HEK293T (cell line): ENCODE measurements around the gene FBXL4.

Source experiments
- BHLHE40 ChIP-seq: fragments of 450-650 bp; IDR thresholded peaks from 2 replicates; pipeline ENCODE4 v1.6.1; 2016; ENCODE audit warnings: mild to moderate bottlenecking, moderate library complexity, borderline replicate concordance
- SP1 ChIP-seq: fragments of 450-650 bp; IDR thresholded peaks from 2 replicates; pipeline ENCODE4 v1.6.1; 2017
- SUZ12 ChIP-seq: fragments of 450-650 bp; IDR thresholded peaks from 2 replicates; pipeline ENCODE4 v1.6.1; 2016; ENCODE audit warnings: mild to moderate bottlenecking
- ZNF384 ChIP-seq: fragments of 450-650 bp; IDR thresholded peaks from 2 replicates; pipeline ENCODE4 v1.6.1; 2016
- TF ChIP-seq, protein P1 (sequence below): fragments of 450-650 bp; IDR thresholded peaks from 2 replicates; pipeline ENCODE4 v1.6.1; 2016

DNA sequence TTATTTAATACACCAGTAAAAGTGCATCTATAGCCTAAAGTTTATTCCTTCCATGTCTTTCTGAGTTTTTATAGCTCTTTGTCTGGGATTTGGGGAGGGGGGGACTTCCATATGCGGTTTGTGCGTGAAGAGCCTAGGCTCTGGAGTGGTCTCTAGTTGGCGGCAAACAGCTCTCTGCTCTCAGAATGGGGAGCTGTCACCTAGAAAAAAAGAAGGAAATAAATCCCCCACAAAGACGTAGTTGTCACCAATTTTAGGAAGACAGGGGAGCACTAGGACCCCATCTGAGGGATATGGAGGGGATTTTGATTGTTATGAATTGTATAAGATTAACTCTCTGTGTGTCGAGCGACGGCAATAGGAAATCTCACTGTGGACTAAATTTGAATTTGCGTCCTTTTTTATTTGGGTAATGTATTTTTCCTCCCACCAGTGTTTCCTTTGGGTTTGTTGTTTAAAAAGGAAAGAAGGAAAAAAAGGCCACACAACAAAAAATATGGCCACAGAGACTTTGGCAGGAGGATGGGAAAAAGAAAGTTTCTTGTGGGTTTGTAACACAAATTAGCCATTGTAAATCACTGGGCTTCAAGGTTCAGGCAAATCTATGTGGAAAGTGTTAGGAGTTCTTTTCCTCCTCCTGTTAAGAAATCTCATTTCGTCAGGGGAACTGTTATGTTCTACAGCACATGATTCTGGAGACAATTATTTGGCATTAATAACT, 106.0 kb downstream of the FBXL4 start:
- TF ChIP-seq ZNF384, result no peak
- no peak for TF ChIP-seq BHLHE40
- TF ChIP-seq SUZ12, result no peak
- TF ChIP-seq, protein P1, sequence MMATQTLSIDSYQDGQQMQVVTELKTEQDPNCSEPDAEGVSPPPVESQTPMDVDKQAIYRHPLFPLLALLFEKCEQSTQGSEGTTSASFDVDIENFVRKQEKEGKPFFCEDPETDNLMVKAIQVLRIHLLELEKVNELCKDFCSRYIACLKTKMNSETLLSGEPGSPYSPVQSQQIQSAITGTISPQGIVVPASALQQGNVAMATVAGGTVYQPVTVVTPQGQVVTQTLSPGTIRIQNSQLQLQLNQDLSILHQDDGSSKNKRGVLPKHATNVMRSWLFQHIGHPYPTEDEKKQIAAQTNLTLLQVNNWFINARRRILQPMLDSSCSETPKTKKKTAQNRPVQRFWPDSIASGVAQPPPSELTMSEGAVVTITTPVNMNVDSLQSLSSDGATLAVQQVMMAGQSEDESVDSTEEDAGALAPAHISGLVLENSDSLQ, result no peak
- TF ChIP-seq SP1, result no peak
